DMS79 treated with DMSO at 0.1 percent for 48 hours (cell line): ENCODE results near the gene PPP2R5A.
"Not testable (repeated sequence)": the region's sequence is repeated elsewhere in the genome, so short reads cannot be mapped to it uniquely, and the experiment has no call there.

Source experiments
- DNase-seq: peaks from one replicate; lab custom pipeline; 2025; lab: John Stamatoyannopoulos, UW

PPP2R5A gene

DNA sequence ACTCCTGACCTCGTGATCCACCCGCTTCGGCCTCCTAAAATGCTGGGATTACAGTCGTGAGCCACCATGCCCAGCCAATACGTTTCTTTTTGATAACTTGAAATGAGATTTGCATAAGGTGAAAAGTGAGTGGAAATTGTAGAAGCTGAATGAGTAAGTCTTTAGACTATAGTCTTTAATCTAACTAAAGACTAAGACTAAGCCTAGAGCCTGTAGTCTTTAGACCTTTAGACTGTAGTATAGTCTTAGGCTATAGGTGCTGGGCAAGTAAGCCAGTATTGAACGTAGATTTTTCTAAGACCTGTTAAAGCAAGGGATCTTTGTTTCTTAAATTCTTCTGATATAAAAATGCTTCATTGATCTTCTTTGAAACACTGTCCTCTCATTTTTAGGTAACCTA lies 12.1 kb downstream of the PPP2R5A start:
- DNase-seq, result no peak

DNA sequence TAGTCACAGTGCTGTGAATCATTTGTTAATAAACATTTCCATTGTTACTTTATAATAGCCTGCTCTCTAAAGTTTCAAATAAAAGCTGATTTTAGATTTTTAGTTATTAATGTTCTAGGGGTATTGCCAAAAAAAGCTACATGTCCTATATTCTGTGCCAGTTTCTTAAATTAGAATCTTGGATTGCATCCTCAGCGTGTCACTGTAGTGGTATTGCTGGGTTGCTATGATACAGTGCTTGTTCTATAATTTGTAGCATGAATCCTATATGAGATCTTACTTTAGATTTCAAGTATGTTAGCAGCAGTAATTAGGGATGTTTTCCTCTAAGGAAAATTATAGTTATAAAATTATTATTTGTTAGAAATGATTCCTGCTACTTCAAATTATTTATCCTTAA lies 16.4 kb downstream of the PPP2R5A start:
- no peak for DNase-seq

DNA sequence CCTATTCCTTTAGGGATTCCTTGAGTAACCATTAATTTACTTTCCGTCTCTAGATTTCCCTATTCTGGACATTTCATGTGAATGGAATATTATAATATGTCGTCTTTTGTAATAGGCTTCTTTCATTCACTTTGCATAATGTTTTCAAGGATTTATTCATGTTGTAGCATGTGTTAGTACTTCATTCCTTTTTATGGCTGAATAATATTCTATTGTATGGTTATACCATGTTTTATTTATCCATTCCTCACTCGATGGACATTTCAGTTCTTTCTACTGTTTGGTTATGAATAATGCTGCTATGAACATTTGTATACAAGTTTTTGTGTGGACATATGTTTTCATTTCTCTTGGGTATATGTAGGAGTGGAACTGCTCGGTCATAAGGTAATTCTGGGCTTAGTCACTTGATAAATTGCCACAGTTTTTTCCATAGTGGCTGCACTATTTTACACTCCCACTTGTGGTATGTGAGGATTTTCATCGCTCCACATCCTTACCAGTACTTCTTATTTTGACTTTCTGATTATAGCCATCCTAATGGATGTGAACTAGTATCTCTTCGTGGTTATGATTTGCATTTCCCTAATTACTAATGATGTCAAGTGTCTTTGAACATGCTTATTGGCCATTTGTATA lies 17.7 kb downstream of the PPP2R5A start:
- no peak for DNase-seq

DNA sequence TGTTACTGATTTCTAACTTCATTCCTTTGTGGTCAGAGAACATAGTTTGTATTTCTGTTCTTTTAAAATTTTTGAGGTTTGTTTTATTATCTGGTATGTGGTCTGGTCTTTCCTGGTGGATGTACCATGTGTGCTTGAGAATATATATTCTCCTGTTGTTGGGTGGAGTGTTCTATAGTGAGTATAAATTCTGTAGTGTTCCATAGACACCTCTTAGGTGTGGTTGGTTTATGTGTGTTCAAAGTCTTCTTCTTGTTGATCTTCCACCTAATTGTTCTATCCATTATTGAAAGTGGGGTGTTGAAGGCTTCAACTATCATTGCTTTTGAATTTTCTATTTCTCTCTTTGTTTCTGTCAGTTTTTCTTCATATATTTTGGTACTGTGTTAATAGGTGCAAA lies 20.1 kb downstream of the PPP2R5A start:
- DNase-seq, result no peak

DNA sequence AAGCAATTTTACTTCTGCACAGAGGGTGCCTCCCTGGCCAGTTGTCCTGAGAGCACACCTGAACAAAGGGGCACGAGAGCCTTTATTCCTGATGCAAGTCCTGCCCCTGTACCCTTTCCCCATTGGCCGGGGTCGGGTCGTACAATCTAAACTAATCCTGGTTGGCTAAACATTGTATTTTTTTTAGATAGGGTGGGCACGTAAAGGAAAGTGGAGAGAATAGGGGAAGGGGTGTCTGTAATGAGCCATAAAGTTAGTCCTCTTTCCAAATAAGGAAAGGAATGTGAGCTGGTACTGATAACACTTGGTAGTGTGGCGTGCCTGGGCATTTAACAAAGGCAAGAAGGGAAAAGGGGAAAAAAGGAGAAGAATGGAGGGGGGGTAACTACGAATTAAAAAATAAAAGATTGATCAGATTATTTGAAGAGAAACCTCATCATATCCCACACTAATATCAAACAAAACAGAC lies 20.8 kb downstream of the PPP2R5A start:
- DNase-seq, result not testable (repeated sequence)

DNA sequence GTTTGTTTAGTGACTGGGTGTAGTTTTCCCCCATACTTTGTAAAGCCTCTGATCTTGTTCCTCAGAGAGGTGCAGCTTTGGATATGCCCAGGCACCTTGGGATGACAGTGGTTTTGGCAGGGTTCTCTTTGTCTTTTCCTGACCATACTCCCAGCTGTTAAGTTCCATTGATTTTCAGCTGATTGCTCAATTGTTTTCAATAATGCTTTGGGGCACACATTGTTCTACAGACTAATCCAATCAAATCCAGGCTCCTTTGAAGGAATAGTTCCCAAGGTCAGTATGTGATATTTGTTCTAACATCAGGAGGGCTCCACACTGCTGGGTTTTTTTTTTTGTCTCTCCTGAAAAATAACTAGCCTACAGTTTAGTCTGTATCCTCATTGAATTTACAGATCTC lies 24.8 kb downstream of the PPP2R5A start:
- no peak for DNase-seq

DNA sequence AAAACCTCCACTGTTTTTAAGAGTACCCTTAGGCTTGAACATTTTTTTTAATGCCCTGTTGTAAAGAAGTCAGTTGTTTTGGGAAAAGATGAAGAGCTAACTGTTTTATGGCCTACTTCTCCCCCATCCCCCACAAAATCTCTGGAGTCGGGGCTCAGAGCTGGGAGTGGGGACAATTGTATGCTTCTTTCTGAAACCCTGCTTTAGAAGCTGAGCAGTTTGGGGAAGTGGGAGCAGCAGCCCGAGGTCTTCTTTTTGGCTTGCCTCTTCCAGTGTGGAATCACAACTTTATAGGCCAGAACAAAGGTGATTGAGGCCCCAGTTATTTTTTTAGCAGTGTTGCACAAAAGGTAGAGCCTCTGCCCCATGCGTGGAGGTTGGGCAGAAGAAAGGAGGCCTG lies 25.2 kb downstream of the PPP2R5A start:
- no peak for DNase-seq

DNA sequence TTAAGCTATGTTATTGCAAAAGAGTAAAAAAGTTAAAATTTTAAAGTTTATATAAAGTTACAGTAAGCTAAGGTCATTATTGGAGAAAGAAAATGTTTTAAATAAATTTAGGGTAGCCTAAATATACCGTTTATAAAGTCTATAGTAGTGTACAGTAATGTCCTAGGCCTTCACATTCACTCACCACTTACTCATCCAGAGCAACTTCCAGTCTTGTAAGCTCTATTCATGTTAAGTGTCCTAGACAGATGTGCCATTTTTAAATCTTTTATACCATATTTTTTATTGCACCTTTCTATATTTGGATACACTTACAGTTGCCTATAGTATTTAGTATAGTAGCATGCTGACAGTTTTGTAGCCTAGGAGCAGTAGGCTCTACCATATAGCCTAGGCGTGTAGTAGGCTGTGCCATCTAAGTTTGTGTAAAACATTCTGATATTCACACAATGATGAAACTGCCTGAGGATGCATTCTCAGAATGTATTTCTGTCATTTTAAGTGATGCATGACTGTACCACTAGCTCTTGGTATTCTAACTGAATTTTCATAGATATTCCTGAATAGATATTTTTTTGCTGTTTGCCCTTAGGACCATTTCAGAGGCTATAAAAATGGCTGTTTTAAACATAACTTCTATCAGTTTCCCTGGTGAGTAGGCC lies 26.8 kb downstream of the PPP2R5A start:
- DNase-seq, result no peak

DNA sequence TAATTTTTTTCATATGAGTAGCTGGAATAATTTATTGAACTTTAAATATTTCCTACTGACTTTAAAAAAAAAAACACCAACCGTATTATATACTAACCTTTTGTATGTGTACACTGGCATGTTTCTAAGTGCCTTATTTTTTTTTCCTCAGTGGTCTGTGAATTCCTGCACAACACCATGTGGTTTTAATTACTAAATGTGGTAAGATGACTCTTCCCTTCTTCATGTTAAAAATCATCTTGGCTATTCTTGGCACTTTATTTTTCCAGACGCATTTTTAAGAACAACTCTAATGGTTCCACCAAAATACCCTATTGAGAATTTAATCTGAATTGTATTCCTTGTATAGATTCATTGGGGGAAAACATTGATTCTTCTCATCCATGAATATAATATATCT lies 28.4 kb downstream of the PPP2R5A start:
- DNase-seq, result no peak

DNA sequence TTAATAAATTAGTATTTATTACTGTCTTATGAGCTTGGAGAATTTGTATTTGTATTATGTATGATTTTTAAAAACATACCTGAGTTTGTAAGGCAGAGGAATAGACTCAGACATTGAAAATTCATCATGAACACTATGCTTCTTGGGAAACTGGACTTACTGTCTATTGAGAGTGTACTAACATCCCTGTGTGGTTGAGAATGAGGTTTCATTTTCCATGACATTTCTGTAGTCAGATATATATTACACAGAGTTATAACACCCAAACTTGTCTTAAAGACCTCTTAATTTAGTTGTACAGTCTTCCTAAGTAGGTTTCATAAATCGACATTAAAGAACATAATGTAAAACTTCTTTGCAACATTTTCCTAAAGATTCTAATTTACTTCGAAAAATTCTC lies 30.0 kb downstream of the PPP2R5A start:
- DNase-seq, result no peak

DNA sequence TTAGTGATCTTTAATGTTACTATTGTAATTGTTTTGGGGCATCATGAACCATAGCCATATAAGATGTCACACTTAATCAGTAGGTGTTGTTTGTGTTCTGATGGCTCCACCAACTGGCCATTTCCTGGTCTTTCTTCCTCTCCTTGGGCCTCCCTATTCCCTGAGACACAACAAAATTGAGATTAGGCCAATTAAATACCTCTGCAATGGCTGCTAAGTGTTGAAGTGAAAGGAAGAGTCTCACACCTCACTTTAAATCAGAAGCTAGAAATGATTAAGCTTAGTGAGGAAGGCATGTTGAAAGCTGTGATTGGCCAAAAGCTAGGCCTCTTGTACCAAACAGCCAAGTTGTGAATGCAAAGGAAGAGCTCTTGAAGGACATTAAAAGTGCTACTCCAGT lies 30.7 kb downstream of the PPP2R5A start:
- DNase-seq, result no peak

DNA sequence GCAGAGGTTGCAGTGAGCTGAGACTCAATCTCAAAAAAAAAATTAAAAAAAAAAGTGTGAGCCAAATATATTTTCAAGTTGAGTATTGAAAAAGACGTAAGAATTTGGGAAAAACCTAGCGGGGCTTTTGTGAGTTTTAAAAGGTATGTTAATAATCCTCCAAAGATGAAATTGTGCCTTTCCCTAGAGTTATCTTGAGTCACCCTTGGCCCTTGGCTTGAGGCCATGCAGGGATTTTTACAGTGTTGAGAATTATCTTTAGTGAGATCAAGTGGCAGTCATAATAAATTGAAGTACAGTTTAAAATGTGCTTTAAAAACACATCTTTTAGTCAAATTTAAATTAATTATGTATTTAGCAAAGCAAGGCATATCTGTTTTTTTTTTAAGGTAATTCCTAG lies 32.7 kb downstream of the PPP2R5A start:
- no peak for DNase-seq

DNA sequence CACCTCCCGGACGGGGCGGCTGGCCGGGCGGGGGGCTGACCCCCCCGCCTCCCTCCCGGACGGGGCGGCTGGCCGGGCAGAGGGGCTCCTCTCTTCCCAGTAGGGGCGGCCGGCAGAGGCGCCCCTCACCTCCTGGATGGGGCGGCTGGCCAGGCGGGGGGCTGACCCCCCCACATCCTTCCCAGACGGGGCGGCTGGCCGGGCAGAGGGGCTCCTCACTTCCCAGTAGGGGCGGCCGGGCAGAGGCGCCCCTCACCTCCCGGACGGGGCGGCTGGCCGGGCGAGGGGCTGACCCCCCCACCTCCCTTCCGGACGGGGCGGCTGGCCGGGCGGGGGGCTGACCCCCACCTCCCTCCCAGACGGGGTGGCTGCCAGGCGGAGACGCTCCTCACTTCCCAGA lies 35.8 kb downstream of the PPP2R5A start:
- DNase-seq, result not testable (repeated sequence)

DNA sequence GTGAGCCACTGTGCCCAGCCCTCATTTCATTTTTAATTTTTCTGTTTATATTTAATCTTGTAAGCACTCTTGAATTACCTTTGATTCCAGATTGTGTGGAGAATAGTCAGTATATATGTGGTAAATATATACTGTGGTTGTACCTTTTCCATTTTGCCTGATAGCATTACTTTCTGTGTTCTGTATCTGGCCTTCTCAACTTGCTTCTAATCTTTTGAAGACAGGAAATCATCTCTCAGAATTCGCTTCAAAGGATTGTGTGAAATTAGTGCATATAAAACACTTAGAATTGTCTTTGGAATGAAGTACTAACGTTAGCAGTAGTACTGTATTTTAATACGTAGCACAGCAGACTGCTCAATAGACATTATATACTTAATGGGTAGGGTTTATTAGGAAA lies 37.9 kb downstream of the PPP2R5A start:
- DNase-seq, result no peak

DNA sequence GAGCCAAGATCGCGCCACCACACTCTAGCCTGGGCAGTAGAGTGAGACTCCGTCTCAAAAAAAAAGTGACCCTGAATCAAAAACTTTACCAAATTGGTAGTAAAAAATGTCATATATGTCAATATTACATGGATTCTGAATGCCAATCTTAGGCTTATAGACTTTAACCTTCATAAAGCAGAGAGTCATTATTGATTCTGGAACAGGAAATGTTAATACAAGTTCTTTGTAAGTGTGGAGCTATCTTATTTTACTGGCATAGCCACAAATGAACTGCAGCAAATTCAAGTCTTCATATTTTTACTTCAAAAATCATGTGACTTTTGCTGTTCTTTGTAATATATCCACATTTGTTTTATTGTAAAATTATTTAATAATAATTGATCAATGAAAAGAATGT lies 41.3 kb downstream of the PPP2R5A start:
- DNase-seq, result no peak

DNA sequence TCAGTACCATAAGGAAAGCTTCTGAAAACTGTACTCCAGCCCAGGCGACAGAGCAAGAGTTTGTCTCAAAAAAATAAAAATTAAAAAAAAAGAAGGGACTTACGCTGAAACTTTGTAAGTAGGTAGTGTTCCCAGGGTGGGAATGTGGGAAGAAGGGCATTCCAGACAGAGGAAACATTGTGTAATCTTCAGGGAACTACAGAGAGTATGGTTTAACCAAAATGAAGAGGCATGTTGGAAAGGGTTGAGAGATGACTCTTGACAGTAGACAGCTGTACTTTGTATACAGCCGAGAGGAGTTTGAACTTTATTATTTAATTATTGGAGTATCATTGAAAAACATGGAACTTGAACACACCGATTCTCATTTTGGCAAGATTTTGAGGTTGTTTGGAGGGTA lies 43.0 kb downstream of the PPP2R5A start:
- no peak for DNase-seq

DNA sequence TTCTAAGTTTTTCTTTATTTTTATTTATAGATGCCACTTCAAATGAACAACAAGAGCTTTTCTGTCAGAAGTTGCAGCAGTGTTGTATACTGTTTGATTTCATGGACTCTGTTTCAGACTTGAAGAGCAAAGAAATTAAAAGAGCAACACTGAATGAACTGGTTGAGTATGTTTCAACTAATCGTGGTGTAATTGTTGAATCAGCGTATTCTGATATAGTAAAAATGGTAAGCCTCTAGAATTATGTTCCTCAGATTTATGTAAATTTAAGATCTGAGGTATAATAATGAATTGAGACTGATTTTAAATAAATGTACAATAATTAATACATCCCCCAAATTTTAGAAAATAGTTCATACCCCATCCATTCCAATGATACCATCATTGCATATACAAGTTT lies 43.9 kb downstream of the PPP2R5A start:
- DNase-seq, result no peak

DNA sequence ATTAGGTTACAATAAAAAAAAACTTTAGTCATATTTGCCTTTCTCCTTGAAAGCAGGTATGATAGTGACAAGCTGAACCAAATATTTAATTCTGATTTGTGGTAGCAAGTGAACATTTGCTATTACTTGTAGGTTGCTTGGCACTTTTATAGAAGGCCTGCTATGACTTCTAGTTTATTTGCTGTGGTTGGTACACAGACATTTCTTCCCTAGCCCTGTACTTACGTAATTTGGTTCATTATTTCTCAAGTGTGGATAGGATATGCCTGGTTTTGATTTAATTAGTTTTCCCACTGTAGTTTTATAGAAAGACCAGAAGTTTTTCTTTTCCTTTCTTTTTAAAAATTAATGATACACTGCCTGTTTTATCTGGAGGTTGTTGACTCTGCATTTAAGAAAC lies 55.9 kb downstream of the PPP2R5A start:
- DNase-seq, result no peak

DNA sequence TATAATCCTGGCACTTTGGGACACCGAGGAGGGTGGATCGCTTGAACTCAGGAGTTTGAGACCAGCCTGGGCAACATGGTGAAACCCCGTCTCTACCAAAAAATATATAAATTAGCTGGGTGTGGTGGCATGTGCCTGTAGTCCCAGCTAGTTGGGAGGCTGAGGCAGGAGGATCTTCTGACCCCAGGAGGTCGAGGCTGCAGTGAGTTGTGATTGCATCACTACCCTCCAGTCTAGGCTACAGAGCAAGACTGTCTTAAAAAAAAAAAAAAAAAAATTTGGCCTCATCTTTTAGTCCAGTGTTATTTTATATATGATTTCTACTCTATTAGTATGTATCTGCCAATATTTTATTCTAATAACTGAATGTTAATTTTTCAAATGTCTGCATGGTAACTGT lies 59.7 kb downstream of the PPP2R5A start:
- DNase-seq, result no peak

DNA sequence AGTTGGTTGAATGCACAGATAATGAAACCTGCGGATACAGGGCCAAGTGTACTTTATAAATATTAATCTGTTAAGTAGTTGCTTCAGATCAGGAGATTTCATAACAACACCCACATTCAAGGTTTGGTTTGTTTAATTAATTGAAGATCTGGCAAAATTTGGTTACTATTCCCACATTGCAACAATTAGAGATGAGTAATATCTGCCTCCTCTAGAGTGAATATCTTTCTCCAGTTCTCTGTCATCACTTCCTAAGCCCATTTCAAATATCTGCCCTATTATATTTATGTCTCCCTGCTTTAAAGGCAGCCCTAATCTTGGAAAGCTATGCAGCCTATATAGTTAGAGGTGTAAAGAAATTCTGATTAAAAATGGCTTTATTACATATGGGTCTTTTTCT lies 61.4 kb downstream of the PPP2R5A start:
- no peak for DNase-seq

DNA sequence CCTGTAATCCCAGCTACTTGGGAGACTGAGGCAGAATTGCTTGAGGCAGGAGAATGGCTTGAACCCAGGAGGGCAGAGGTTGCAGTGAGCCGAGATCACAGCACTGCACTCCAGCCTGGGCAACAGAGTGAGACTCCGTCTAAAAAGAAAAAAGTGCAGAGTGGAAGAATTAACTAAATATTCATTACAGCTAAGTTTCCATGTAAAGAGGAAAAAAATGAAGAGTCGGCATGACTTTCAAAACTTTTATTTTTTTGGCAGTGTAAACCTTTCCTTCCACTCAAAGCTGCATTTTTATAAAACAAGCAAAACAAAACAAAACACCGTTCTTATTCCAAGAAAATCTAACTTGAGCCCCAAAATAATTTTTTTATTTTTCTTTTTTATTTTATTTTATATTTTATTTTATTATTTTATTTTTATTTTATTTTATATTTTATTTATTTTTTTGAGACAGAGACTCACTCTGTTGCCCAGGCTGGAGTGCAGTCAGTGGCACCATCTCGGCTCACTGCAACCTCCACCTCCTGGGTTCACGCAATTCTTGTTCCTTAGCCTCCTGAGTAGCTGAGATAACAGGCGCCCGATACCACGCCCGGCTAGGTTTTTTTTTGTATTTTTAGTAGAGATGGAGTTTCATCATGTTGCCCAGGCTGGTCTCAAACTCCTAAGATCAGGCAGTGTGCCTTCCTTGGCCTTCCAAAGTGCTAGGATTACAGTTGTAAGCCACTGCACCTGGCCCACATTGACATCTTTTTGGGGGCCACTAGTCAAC lies 66.6 kb downstream of the PPP2R5A start:
- DNase-seq, result no peak

DNA sequence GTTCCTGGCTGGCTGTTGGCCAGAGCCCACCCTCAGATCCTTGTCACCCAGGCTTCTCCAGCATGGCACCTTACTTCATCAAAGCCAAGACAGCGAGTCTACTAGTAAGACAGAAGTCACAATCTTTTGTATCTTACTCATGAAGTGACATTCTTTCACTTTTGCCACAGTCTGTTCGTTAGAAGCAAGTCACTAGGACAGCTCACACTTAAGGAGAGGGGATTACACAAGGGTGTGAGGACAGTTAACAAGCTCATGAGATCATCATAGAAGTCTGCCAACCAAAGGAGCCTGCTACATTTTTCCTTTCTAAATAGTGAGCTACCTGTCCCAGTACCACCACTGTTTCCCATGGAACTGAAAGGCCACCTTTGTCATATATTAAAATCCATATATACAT lies 68.0 kb downstream of the PPP2R5A start:
- no peak for DNase-seq

DNA sequence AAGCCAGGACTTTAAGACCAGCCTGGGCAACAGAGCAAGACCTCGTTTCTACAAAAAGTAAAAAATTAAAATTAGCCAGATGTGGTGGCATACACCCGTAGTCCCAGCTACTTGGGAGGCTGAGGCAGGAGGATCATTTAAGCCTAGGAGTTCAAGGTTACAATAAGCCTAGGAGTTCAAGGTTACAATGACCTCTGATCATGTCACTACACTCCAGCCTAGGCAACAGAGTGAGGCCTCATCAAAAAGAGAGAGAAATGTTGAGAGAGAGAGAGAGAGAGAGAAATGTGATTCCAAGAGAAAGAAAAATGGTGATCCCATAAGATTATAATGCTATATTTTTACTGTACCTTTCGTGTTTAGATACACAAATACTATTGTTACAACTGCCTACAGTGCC lies 69.3 kb downstream of the PPP2R5A start:
- DNase-seq, result no peak
